ENCODE data around the gene TMA7B.
"Not testable (repeated sequence)": the region's sequence is repeated elsewhere in the genome, so short reads cannot be mapped to it uniquely, and the experiment has no call there.

Gene TMA7B

GRCh38 chr22:39951603-39952293 is 8.4 kb upstream of the TMA7B start:
- in situ Hi-C loops (cut with MboI; ENCODE audit: low sequenced_read_pairs), result not testable (repeated sequence)

GRCh38 chr22:39952347-39952746 is 7.8 kb upstream of the TMA7B start:
- in situ Hi-C loops (cut with MboI; ENCODE audit: low sequenced_read_pairs), result no loop called here

GRCh38 chr22:39953101-39953500 is 7.1 kb upstream of the TMA7B start:
- in situ Hi-C loops (cut with MboI; ENCODE audit: low sequenced_read_pairs), result no loop called here

GRCh38 chr22:39954584-39955055 is 5.6 kb upstream of the TMA7B start:
- in situ Hi-C loops (cut with MboI; ENCODE audit: low sequenced_read_pairs), result no loop called here

GRCh38 chr22:39955675-39956074 is 4.5 kb upstream of the TMA7B start:
- in situ Hi-C loops (cut with MboI; ENCODE audit: low sequenced_read_pairs), result no loop called here

- in situ Hi-C loops (cut with MboI; ENCODE audit: low sequenced_read_pairs), result no loop called here
Measured at GRCh38 chr22:39956932-39957664, 3.1 kb upstream of the TMA7B start.

GRCh38 chr22:39958009-39958711 is 2.0 kb upstream of the TMA7B start:
- in situ Hi-C loops (cut with MboI; ENCODE audit: low sequenced_read_pairs), result no loop called here

- in situ Hi-C loops (cut with MboI; ENCODE audit: low sequenced_read_pairs), result no loop called here
Measured at GRCh38 chr22:39958949-39959639, 1.1 kb upstream of the TMA7B start.

GRCh38 chr22:39960791-39961746 is 872 bp downstream of the TMA7B start:
- in situ Hi-C loops (cut with MboI; ENCODE audit: low sequenced_read_pairs), result no loop called here

GRCh38 chr22:39962071-39962470 is 1.9 kb downstream of the TMA7B start:
- in situ Hi-C loops (cut with MboI; ENCODE audit: low sequenced_read_pairs), result no loop called here

- in situ Hi-C loops (cut with MboI; ENCODE audit: low sequenced_read_pairs), result no loop called here
Measured at GRCh38 chr22:39965748-39966147, 5.6 kb downstream of the TMA7B start.

GRCh38 chr22:39966470-39966869 is 6.3 kb downstream of the TMA7B start:
- in situ Hi-C loops (cut with MboI; ENCODE audit: low sequenced_read_pairs), result no loop called here

- in situ Hi-C loops (cut with MboI; ENCODE audit: low sequenced_read_pairs), result no loop called here
Measured at GRCh38 chr22:39967103-39967829, 7.1 kb downstream of the TMA7B start.

GRCh38 chr22:39967996-39968972 is 8.1 kb downstream of the TMA7B start:
- in situ Hi-C loops (cut with MboI; ENCODE audit: low sequenced_read_pairs), result no loop called here

- in situ Hi-C loops (cut with MboI; ENCODE audit: low sequenced_read_pairs), result no loop called here
Measured at GRCh38 chr22:39970742-39971141, 10.5 kb downstream of the TMA7B start.

GRCh38 chr22:39972641-39973040 is 12.4 kb downstream of the TMA7B start:
- in situ Hi-C loops (cut with MboI; ENCODE audit: low sequenced_read_pairs), result no loop called here

- in situ Hi-C loops (cut with MboI; ENCODE audit: low sequenced_read_pairs), result no loop called here
Measured at GRCh38 chr22:39973656-39974055, 13.5 kb downstream of the TMA7B start.

GRCh38 chr22:39974065-39974464 is 13.9 kb downstream of the TMA7B start:
- in situ Hi-C loops (cut with MboI; ENCODE audit: low sequenced_read_pairs), result no loop called here

Measured in HL-60/S4 treated with phorbol 12-myristate 13-acetate at 8.2 ng/mL for 4 days and 3 days (cell line).